ENCODE measurements around the gene FBXO3. TPM values are rescaled to one million over a fixed set of nuclear protein-coding genes. Genes with fewer than 3 reads are reported as not detected.

The FBXO3 gene
- polyA plus RNA-seq, 3 donors from 2014 or later, result 33.5 to 46.9 (median 36.9) TPM

Other genes starting within 250 kb of the FBXO3 start
- gene C11orf91, start 73.7 kb downstream of the FBXO3 start, polyA plus RNA-seq, result not detected
- gene CD59, start 38.1 kb downstream of the FBXO3 start, polyA plus RNA-seq, result 10 to 100 TPM; 46.9 to 70.7 (median 54.9) TPM
- gene LMO2, start 117.6 kb upstream of the FBXO3 start, polyA plus RNA-seq, result 1 to 10 TPM in 2 of 3 donors, under 1 TPM in 1; 0.31 to 2.8 (median 1.9) TPM

All from immature natural killer cell (primary cell).